Activated CD4-positive, alpha-beta T cell treated with anti-CD3 and anti-CD28 coated beads, Interleukin-2, amount 50 U/mL, for 4 hours (primary cell): ENCODE data around the gene RICTOR.
"Not testable (repeated sequence)": the region's sequence is repeated elsewhere in the genome, so short reads cannot be mapped to it uniquely, and the experiment has no call there.

Source experiments
- DNase-seq, 2 experiments: peaks; one replicate each; pipeline ENCODE4 v3.0.0-alpha.2; 2020

RICTOR gene

DNA sequence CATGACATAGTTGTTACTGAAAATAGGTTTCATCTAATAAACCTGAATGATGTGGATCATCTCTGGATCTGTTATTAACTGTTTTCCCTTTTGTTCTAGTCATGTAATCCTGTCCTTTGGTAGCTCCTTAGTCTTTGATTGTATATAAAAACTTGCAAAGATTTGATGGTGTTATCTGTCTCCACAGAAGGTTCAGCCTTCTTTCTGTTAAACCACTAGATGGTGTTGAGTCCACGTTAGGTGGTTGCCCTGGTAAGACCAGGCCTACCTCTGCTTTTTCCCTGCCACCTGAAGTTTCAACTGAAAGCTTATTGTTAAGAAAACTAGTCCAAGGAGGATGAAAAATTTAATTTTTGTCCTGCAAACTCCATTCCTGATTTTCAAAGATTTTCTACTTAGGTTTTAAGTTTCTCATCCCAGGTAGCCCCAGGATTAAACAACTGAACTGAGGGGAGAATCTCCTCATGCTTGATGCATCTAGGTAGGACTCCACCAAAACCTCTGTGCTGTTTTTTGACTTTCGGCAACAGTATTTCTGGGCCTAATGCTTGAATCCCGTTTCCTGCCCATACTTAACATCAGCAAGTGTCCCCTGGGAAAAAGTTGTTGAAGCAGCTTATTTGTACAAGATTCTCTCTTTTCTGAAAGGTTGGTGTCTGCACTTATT is 68.5 kb downstream of the RICTOR start:
- DNase-seq = no peak

GRCh38 chr5:39001683-39002082 is 72.5 kb downstream of the RICTOR start:
- no peak for DNase-seq

- DNase-seq = no peak
These were observed 75.2 kb downstream of the RICTOR start for GRCh38 chr5:38999037-38999436.

- no peak for DNase-seq
These were observed 76.6 kb downstream of the RICTOR start for GRCh38 chr5:38997591-38997990.

DNA sequence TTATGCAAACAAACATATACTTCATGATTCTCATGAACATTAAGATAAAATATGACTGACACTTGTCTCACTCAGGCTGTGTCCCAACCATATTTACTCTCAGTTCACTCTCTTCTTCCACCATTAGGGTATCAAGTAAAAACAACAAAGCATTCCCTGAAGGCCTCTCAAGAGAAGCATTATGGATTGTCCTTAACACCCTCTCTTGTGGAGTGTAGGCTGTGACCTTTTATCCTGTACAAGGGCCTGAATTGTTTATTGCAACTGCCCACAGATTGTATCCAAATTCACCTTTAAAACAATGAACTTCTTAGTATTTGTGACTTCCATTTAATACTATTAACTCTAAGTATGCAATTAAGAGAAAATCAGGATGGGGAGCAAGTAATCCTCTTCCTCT is 78.1 kb downstream of the RICTOR start:
- DNase-seq = no peak

DNA sequence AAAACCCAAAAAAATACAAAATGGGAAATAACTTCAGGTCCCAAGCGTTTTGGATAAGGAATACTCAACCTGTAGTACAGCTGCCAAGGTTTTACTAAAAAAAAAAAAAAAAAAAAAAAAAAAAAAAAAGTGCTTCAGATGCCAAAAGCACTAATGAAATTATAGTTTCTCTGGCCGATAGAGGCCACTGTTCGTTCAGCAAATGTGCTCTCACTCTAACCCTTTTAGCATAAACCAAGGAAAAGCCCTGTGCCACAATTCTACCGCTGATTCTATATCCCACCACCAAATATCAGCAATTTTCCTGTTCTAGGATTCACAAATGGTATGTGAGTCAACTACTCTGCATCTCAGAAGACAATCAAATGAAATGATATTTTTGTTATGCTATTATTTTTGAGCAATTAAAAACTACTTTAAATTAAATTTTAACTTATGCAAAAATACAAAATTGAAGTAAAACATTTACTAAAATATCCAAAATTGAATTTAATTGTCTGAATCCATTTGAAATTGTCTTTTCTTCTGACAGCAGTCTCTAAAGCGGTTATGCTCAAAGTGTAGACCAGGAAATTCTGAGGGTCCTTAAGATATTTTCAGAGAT is 79.8 kb downstream of the RICTOR start:
- no peak for DNase-seq

DNA sequence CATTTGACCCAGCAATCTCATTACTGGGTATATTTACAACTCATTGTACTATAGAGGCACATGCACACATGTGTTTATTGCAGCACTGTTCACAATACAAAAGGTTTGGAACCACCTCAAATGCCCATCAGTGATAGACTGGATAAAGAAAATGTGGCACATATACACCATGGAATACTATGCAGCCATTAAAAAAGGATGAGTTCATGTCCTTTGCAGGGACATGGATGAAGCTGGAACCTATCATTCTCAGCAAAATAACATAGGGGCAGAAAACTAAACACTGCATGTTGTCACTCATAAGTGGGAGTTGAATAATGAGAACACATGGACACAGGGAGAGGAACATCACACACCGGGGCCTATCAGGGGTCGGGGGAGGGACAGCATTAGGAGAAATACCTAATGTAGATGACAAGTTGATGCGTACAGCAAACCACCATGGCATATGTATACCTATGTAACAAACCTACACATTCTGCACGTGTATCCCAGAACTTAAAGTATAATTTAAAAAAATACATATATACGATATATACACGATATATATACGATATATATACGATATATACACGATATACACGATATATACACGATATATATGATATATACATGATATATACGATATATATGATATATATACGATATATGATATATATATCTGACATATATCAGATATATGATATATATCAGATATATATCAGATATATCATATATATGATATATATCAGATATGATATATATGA is 84.1 kb downstream of the RICTOR start:
- not testable (repeated sequence) for DNase-seq

- DNase-seq = no peak
These were observed 88.2 kb downstream of the RICTOR start for GRCh38 chr5:38985909-38986452.

DNA sequence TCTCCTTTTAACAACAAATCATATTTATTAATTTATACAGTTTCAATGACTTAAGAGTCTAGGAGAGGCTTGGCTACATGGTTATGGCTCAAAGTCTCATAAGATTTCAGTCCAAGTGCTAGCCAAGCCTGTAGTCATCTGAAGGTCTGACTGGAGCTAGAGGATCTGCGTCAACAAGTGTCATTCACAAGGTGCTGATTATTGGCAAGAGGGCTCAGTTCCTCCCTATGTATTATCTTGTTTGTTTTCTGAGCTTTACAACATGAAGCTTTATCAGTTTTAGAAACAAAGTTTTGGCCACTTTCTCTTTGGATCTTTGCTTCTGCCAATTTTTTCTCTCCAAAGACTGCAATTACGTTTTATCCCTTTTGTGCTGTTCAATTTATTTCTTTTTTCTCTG is 94.7 kb downstream of the RICTOR start:
- DNase-seq = no peak

GRCh38 chr5:38978036-38978435 is 96.2 kb downstream of the RICTOR start:
- no peak for DNase-seq

DNA sequence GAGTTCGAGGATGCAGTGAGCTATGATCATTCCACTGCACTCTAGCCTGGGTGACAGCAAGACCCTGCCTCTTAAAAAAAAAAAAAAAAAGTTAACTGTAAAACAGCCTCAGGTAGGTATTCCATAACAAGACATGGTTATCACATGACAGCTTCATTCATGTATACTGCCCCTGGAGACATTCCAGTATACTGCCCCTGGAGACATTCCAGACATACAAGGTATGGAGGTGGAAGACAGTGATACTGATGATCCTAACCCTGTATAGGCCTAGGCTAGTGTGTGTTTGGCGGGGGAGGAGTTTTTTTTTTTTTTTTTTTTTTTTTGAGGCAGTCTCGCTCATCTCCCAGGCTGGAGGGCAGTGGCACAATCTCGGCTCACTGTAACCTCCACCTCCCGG is 105.5 kb downstream of the RICTOR start:
- no peak for DNase-seq

DNA sequence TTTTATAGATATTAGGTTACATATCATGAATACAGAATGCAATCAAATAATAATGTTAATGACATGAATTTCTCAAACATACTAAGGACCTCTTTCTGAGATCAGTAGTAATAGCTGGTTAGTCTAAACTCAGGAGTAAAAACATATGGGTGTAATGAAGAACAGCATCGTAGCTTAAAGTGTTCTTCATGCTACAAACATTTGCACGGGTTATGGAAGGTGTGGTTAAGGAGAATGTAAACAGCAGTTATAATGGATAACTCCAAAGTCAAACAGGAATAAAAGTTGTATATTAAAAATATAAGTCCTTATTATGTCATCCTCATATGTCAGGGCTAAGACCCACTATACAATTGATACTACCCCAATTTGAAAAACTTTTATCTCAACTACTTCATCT is 112.5 kb downstream of the RICTOR start:
- DNase-seq = no peak

DNA sequence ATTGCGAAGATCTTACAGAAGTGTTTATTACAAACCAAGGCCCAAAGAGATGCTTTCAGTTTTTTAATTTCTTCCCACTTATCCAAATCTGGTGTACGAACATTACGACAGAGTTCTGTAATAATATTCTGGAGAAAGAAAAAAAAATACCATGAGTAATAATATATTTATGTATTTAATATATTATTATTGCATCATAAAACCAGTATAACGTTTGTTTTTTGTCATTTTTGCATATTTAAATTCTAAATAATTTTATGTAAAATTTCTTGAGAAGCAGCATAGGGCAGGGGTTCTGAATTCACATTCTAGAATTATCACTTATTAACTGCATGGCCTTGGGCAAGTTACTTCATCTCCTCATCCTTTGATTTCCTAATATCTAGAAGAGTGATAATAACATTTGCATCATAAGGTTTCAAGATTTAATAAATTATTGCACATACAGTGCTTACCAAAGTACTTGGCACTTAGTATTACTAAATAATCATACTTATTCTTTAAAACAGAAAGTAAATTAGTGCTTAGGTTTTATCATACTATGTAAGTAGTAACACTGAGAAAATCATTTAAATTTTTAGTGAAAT is 120.7 kb downstream of the RICTOR start:
- no peak for DNase-seq

- DNase-seq = no peak
These were observed 125.7 kb downstream of the RICTOR start for GRCh38 chr5:38948501-38948900.

DNA sequence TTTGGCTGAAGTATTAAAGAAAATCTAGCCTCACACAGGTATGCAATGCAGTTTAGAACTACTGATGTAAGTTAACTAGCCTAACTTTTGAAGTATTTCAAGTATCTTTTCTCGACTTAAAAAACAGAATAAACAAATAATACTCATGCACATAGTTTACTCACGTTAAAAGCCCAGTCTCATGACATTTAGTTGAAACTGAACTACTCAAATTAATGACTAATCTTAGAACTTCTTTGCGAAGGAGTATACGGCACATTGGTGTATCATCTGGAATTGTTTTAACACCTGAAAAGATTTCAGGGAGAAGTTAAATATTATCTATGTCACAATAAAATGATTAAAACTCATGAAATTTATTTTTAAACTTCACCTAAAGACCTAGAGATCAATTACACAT is 129.9 kb downstream of the RICTOR start:
- no peak for DNase-seq

DNA sequence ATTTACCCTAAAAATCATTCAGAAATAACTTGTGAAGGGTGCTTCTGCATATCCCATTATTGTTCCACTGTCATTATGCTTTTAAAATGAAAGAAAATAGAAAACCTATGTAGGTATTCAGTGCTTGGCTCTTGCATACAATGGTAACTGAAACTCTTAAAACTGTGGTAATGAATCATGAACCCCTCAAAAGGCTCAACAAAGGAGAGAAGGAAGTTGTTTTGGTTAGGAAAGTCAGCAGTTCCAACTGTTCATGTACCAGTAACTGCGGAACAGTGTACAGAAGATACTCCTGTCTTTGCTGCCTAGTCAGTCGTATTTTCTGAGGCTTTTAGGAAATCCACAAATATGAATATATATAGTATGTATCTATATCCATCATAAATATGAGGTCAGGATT is 132.3 kb downstream of the RICTOR start:
- no peak for DNase-seq

DNA sequence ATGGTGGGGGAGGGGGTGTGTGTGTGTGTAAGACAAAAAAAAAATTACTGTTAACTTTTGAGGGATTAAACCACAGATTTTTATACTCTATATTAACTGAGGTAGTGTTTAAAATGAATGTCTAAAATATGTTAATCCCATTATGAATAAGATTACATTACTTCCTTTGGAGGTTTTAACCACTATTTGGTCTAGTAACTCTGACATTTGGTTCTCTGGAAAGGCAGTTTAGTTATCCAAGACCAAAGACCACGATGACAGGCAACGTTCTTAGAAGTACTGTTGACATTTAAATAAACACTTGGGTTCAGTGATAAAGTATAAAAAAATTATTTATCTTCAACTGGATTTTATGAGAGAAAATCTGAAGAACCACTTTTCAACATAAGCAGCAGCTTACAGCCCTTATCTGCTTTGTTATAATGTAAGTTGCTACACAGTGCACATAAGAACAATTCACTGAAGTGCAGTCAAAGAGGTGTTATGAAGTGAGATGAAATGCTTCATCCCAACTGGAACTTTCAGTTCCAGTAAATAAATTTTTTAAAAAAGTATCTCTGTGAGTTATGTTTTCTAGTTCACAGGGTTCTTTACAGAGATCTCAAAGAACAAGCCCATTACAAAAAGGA is 133.9 kb downstream of the RICTOR start:
- no peak for DNase-seq

GRCh38 chr5:38938973-38939372 is 135.2 kb downstream of the RICTOR start:
- DNase-seq = no peak

DNA sequence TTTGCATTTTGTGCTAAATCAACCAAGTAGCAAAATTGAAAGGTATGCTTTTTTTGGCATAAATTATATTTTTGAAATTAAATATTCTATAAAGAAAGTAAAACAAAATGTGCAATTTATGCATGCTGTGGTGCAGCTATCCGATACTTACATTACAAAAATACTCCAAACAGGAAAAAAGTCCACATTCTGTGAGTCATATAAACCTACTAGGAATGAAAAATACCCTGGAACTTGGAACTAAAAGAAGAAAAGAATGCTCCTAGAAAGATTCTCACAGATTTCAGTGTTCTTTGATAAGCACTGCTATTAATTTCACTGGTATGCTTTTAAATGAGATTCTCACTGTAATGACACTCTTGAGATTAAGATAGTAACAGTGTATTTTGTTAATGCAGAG is 135.8 kb downstream of the RICTOR start:
- no peak for DNase-seq

- no peak for DNase-seq
These were observed 137.9 kb downstream of the RICTOR start for GRCh38 chr5:38936269-38936668.

DNA sequence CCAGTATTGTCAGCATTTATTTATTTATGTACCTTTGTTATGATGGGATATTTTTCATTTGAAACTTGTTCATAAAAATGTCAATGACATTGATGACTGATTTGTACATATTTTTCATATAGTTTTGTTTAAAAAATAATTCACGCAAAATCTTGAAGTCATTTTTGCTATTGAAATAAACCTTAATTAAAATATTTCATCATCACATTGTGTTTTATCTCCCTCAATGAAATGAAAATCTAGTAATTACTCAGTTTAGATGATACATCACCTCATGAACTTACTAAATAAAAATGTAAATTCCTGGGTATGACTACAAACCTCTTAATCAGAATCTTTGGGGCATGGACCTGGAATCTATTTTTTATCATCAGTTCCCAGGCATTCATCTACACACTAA is 138.8 kb downstream of the RICTOR start:
- DNase-seq = no peak

DNA sequence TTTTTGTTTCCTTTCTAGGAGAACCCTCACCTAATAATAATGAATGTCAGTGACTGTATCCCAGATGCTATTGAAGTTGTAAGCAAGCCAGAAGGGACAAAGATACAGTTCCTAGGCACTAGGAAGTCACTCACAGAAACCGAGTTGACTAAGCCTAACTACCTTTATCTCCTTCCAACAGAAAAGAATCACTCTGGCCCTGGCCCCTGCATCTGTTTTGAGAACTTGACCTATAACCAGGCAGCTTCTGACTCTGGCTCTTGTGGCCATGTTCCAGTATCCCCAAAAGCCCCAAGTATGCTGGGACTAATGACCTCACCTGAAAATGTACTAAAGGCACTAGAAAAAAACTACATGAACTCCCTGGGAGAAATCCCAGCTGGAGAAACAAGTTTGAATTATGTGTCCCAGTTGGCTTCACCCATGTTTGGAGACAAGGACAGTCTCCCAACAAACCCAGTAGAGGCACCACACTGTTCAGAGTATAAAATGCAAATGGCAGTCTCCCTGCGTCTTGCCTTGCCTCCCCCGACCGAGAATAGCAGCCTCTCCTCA is 141.3 kb downstream of the RICTOR start:
- DNase-seq = no peak

GRCh38 chr5:38931731-38932130 is 142.5 kb downstream of the RICTOR start:
- DNase-seq = no peak
